Stimulated activated CD8-positive, alpha-beta memory T cell treated with anti-CD3 and anti-CD28 coated beads, Interleukin-4, amount 100 ng/mL, for 4 hours (primary cell): ENCODE measurements around the gene POLR3A.

Experiments used
- DNase-seq, 2 donors: peaks; one replicate each; pipeline ENCODE4 v3.0.0-alpha.2; 2020; ENCODE audit warnings: low read depth in 2 of 2, low spot score in 1 of 2

The POLR3A gene

DNA sequence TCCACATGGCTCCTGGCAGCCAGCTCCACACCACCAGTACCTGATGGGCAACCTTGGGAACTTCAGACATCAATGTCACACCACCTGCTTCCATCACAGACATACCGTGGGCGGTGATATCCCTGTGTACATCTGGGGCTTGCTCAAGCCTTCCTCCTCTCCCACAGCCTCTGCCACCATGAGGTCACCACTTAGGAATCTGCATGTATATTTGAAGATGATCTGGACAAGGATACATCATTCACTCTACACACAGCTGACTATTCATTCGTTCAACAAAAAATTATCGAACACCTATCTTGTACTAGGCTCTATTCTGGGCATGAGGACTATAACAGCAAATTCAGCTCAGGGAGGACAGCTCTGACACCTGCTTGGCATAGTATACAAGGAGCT lies 109.6 kb downstream of the POLR3A start:
- DNase-seq, result no peak
